NCI-H748 treated with DMSO at 0.1 percent for 48 hours (cell line): ENCODE measurements around the gene EVI5.

Experiments
- DNase-seq: peaks from one replicate; lab custom pipeline; 2025; lab: John Stamatoyannopoulos, UW

The EVI5 gene

GRCh38 chr1:92784639-92785500 lies at the start of gene EVI5:
TSS of gene EVI5 (minus strand) at chr1:92785108. CDS start at chr1:92736546, 48,562 bp downstream.
- peak; percentile 79 for DNase-seq

GRCh38 chr1:92834617-92835016 lies 49.7 kb upstream of the EVI5 start:
- no peak for DNase-seq

- no peak for DNase-seq
Measured at GRCh38 chr1:92833840-92834239, 48.9 kb upstream of the EVI5 start.

- DNase-seq: no peak
Measured at GRCh38 chr1:92832537-92833114, 47.7 kb upstream of the EVI5 start.

- DNase-seq: peak; percentile 80
Measured at GRCh38 chr1:92831762-92832536, 47.0 kb upstream of the EVI5 start, which contains the start of gene RPL5. TSS of gene RPL5 (plus strand) at chr1:92832040. CDS start at chr1:92832115, 75 bp downstream.

- no peak for DNase-seq
Measured at GRCh38 chr1:92831368-92831761, 46.5 kb upstream of the EVI5 start.

- DNase-seq: no peak
Measured at GRCh38 chr1:92826792-92827191, 41.9 kb upstream of the EVI5 start.

GRCh38 chr1:92822879-92823278 lies 38.0 kb upstream of the EVI5 start:
- no peak for DNase-seq

GRCh38 chr1:92820551-92820950 lies 35.6 kb upstream of the EVI5 start:
- no peak for DNase-seq

GRCh38 chr1:92820024-92820423 lies 35.1 kb upstream of the EVI5 start:
- DNase-seq: no peak

- DNase-seq: no peak
Measured at GRCh38 chr1:92817986-92818764, 33.3 kb upstream of the EVI5 start.

- no peak for DNase-seq
Measured at GRCh38 chr1:92817137-92817697, 32.3 kb upstream of the EVI5 start.

- DNase-seq: no peak
Measured at GRCh38 chr1:92816732-92817131, 31.8 kb upstream of the EVI5 start.

- no peak for DNase-seq
Measured at GRCh38 chr1:92808381-92808780, 23.5 kb upstream of the EVI5 start.

- no peak for DNase-seq
Measured at GRCh38 chr1:92805216-92805615, 20.3 kb upstream of the EVI5 start.

- DNase-seq: no peak
Measured at GRCh38 chr1:92804721-92805201, 19.9 kb upstream of the EVI5 start.

- no peak for DNase-seq
Measured at GRCh38 chr1:92803140-92803887, 18.4 kb upstream of the EVI5 start.

GRCh38 chr1:92797961-92798360 lies 13.1 kb upstream of the EVI5 start:
- no peak for DNase-seq

GRCh38 chr1:92797297-92797696 lies 12.4 kb upstream of the EVI5 start:
- DNase-seq: no peak

GRCh38 chr1:92795166-92795565 lies 10.3 kb upstream of the EVI5 start:
- no peak for DNase-seq

- DNase-seq: peak; percentile 15
Measured at GRCh38 chr1:92792340-92792782, 7.5 kb upstream of the EVI5 start.
